NCI-H2081 (cell line): ENCODE data around the gene EPHB1.
"Not testable (repeated sequence)": the region's sequence is repeated elsewhere in the genome, so short reads cannot be mapped to it uniquely, and the experiment has no call there.

ENCODE experiments used
- DNase-seq, 2 experiments: peaks; one replicate each; lab custom pipeline; 2025; lab: John Stamatoyannopoulos, UW

EPHB1 gene

GRCh38 chr3:134955874-134956273 lies 160.8 kb downstream of the EPHB1 start:
- DNase-seq: no peak

- no peak for DNase-seq
Measured at GRCh38 chr3:134956395-134956794, 161.3 kb downstream of the EPHB1 start.

- no peak for DNase-seq
Measured at GRCh38 chr3:134956844-134957243, 161.8 kb downstream of the EPHB1 start.

- DNase-seq: no peak
Measured at GRCh38 chr3:134959516-134959915, 164.5 kb downstream of the EPHB1 start.

- no peak for DNase-seq
Measured at GRCh38 chr3:134964226-134964625, 169.2 kb downstream of the EPHB1 start.

GRCh38 chr3:134965865-134966481 lies 170.9 kb downstream of the EPHB1 start:
- DNase-seq: peak; percentile 49 to 56

- DNase-seq: no peak
Measured at GRCh38 chr3:134970895-134971294, 175.8 kb downstream of the EPHB1 start.

GRCh38 chr3:134971306-134971705 lies 176.2 kb downstream of the EPHB1 start:
- no peak for DNase-seq

GRCh38 chr3:134971907-134972306 lies 176.8 kb downstream of the EPHB1 start:
- DNase-seq: not testable (repeated sequence)

GRCh38 chr3:134972836-134973455 lies 177.9 kb downstream of the EPHB1 start:
- no peak for DNase-seq

- no peak for DNase-seq
Measured at GRCh38 chr3:134974624-134975023, 179.6 kb downstream of the EPHB1 start.

- DNase-seq: no peak
Measured at GRCh38 chr3:134976948-134977347, 181.9 kb downstream of the EPHB1 start.

GRCh38 chr3:134978658-134979057 lies 183.6 kb downstream of the EPHB1 start:
- no peak for DNase-seq

GRCh38 chr3:134985864-134986715 lies 191.0 kb downstream of the EPHB1 start:
- no peak for DNase-seq

GRCh38 chr3:134988666-134989065 lies 193.6 kb downstream of the EPHB1 start:
- DNase-seq: no peak

GRCh38 chr3:134991003-134991402 lies 195.9 kb downstream of the EPHB1 start:
- DNase-seq: peak; percentile 11 to 30

GRCh38 chr3:134991472-134992010 lies 196.5 kb downstream of the EPHB1 start:
- no peak for DNase-seq

- no peak for DNase-seq
Measured at GRCh38 chr3:134992180-134992579, 197.1 kb downstream of the EPHB1 start.

- DNase-seq: no peak
Measured at GRCh38 chr3:134992586-134992985, 197.5 kb downstream of the EPHB1 start.

GRCh38 chr3:134993011-134993410 lies 198.0 kb downstream of the EPHB1 start:
- DNase-seq: no peak

GRCh38 chr3:134998158-134998557 lies 203.1 kb downstream of the EPHB1 start:
- no peak for DNase-seq

- no peak for DNase-seq
Measured at GRCh38 chr3:134998855-134999254, 203.8 kb downstream of the EPHB1 start.

GRCh38 chr3:135000465-135000864 lies 205.4 kb downstream of the EPHB1 start:
- peak; percentile 77 to 94 for DNase-seq
